Loucy (cell line): Measurements from ENCODE around the gene NDC1.
A peak's percentile ranks its signal among the peaks of the same experiment; 100 is the strongest.

Experiments
- H2AFZ ChIP-seq: fragments of 200-600 bp; sonication (generic); 2 replicates; pipeline ENCODE4 v1.6.0; 2016; ENCODE audit warnings: antibody characterized with exemption, mild to moderate bottlenecking, low read length, moderate library complexity
- H3F3A ChIP-seq: fragments of 200-600 bp; 2 replicates; pipeline ENCODE4 v1.6.0; 2016; ENCODE audit warnings: antibody characterized with exemption, low read depth, mild to moderate bottlenecking
- H3K27me3 ChIP-seq: fragments of 200-600 bp; sonication (generic); 2 replicates; pipeline ENCODE4 v1.6.1; 2014; ENCODE audit warnings: low read length, mild to moderate bottlenecking; ENCODE audit not compliant: insufficient read depth, poor library complexity, severe bottlenecking
- H3K36me3 ChIP-seq: fragments of 200-600 bp; sonication (generic); 2 replicates; pipeline ENCODE4 v1.6.1; 2016; ENCODE audit warnings: low read length; ENCODE audit not compliant: insufficient read depth
- H3K4me1 ChIP-seq: fragments of 200-600 bp; sonication (generic); 2 replicates; pipeline ENCODE4 v1.5.1; 2014; ENCODE audit warnings: low read length, mild to moderate bottlenecking; ENCODE audit not compliant: insufficient read depth, poor library complexity, severe bottlenecking
- H3K4me2 ChIP-seq: fragments of 200-600 bp; sonication (generic); 2 replicates; pipeline ENCODE4 v1.6.0; 2014; ENCODE audit warnings: antibody characterized with exemption, low read length, low read depth, mild to moderate bottlenecking; ENCODE audit not compliant: poor library complexity, severe bottlenecking
- H3K4me3 ChIP-seq: fragments of 200-600 bp; sonication (generic); 2 replicates; pipeline ENCODE4 v1.5.1; 2014; ENCODE audit warnings: low read length, mild to moderate bottlenecking, mixed read lengths; ENCODE audit not compliant: poor library complexity, severe bottlenecking
- H3K79me2 ChIP-seq: fragments of 200-600 bp; sonication (generic); 2 replicates; pipeline ENCODE4 v1.6.1; 2014; ENCODE audit warnings: low read length; ENCODE audit not compliant: insufficient read depth
- H3K9ac ChIP-seq: fragments of 200-600 bp; sonication (generic); 2 replicates; pipeline ENCODE4 v1.6.0; 2014; ENCODE audit warnings: mild to moderate bottlenecking, low read depth, low read length, moderate library complexity; ENCODE audit not compliant: poor library complexity, severe bottlenecking
- H3K9me2 ChIP-seq: fragments of 200-600 bp; sonication (generic); replicated peaks from 2 replicates; pipeline ENCODE4 v1.6.1; 2016; ENCODE audit warnings: low read depth, low read length, mixed read lengths
- H3K9me3 ChIP-seq: fragments of 200-600 bp; sonication (generic); 2 replicates; pipeline ENCODE4 v1.6.1; 2014; ENCODE audit warnings: mild to moderate bottlenecking, antibody characterized with exemption, low read length, low read depth; ENCODE audit not compliant: insufficient read depth
- H4K20me1 ChIP-seq: fragments of 200-600 bp; sonication (generic); 2 replicates; pipeline ENCODE4 v1.6.0; 2014; ENCODE audit warnings: antibody characterized with exemption, low read length, mild to moderate bottlenecking; ENCODE audit not compliant: insufficient read depth, poor library complexity, severe bottlenecking
- CTCF ChIP-seq: fragments of 200-600 bp; sonication (generic); conservative IDR thresholded peaks from 2 replicates; pipeline ENCODE4 v1.5.1; 2014; ENCODE audit warnings: mild to moderate bottlenecking, antibody characterized with exemption, low read length
- EZH2phosphoT487 ChIP-seq: fragments of 200-600 bp; IDR thresholded peaks from 2 replicates; pipeline ENCODE4 v1.6.1; 2018; ENCODE audit warnings: antibody characterized with exemption, mild to moderate bottlenecking, moderate library complexity, borderline replicate concordance

Gene NDC1

GRCh38 chr1:53718443-53718842 lies 119.7 kb downstream of the NDC1 start:
- no peaks in the 10 kb centered on the region for H3K9me2 ChIP-seq
- H3K4me1 ChIP-seq = peaks cover 6% of the 10 kb centered on the region
- no peak overlapping the region for H3K9ac ChIP-seq
- H3K36me3 ChIP-seq = no peaks in the 10 kb centered on the region
- no peaks in the 10 kb centered on the region for H3K79me2 ChIP-seq
- TF ChIP-seq CTCF (peak; percentile 21; the same call in 1 of the 2 replicates), EZH2phosphoT487 (no peak)
- H2AFZ ChIP-seq = 0 out of 2 replicates have a peak overlapping the region, but pooled peaks have one; percentile 26
- no peak overlapping the region for H3K4me3 ChIP-seq
- no peaks in the 10 kb centered on the region for H3F3A ChIP-seq
- no peak overlapping the region for H3K4me2 ChIP-seq
- no peaks in the 10 kb centered on the region for H4K20me1 ChIP-seq
- no peaks in the 10 kb centered on the region for H3K27me3 ChIP-seq
- H3K9me3 ChIP-seq = no peaks in the 10 kb centered on the region

- Histone ChIP-seq H3K4me2 (no peak overlapping the region), H3K36me3 (no peaks in the 10 kb centered on the region), H3F3A (no peaks in the 10 kb centered on the region)
These were observed 120.9 kb downstream of the NDC1 start for GRCh38 chr1:53717025-53717804.

GRCh38 chr1:53716150-53716549 lies 121.9 kb downstream of the NDC1 start:
- Histone ChIP-seq H4K20me1 (no peaks in the 10 kb centered on the region), H3K9me3 (no peaks in the 10 kb centered on the region), H3K4me1 (peaks cover 6% of the 10 kb centered on the region), H3K4me2 (no peak overlapping the region), H3K79me2 (no peaks in the 10 kb centered on the region), H3K27me3 (no peaks in the 10 kb centered on the region), H3F3A (no peaks in the 10 kb centered on the region), H3K9ac (no peak overlapping the region), H2AFZ (peak overlapping the region; percentile 75), H3K9me2 (no peaks in the 10 kb centered on the region), H3K36me3 (no peaks in the 10 kb centered on the region), H3K4me3 (no peak overlapping the region)
- TF ChIP-seq CTCF (no peak), EZH2phosphoT487 (no peak)

More at GRCh38 chr1:53717025-53717804, 120.9 kb downstream of the NDC1 start:
- Histone ChIP-seq H3K79me2 (no peaks in the 10 kb centered on the region), H2AFZ (0 out of 2 replicates have a peak overlapping the region, but pooled peaks have one; percentile 15), H3K9me3 (no peaks in the 10 kb centered on the region), H3K4me3 (no peak overlapping the region), H3K27me3 (no peaks in the 10 kb centered on the region), H3K9ac (no peak overlapping the region), H3K4me1 (peaks cover 6% of the 10 kb centered on the region), H3K9me2 (no peaks in the 10 kb centered on the region), H4K20me1 (no peaks in the 10 kb centered on the region)
- TF ChIP-seq CTCF (no peak), EZH2phosphoT487 (no peak)
